Activated CD8-positive, alpha-beta memory T cell treated with anti-CD3 and anti-CD28 coated beads for 48 hours (primary cell): ENCODE results near the gene CCDC154.
"Not testable (repeated sequence)": the region's sequence is repeated elsewhere in the genome, so short reads cannot be mapped to it uniquely, and the experiment has no call there.

Experiments
- DNase-seq, 3 experiments: peaks; one replicate each; pipeline ENCODE4 v3.0.0-alpha.2; 2020; ENCODE audit warnings: low read depth in 2 of 3, low spot score in 2 of 3

Gene CCDC154

GRCh38 chr16:1474796-1475551 is 30.6 kb upstream of the CCDC154 start, which contains the start of gene CLCN7:
Gene CLCN7 (minus strand): TSS chr16:1475028. CDS start chr16:1474974, 54 bp downstream.
- DNase-seq, result peak; percentile 60 to 79 (median 78)

DNA sequence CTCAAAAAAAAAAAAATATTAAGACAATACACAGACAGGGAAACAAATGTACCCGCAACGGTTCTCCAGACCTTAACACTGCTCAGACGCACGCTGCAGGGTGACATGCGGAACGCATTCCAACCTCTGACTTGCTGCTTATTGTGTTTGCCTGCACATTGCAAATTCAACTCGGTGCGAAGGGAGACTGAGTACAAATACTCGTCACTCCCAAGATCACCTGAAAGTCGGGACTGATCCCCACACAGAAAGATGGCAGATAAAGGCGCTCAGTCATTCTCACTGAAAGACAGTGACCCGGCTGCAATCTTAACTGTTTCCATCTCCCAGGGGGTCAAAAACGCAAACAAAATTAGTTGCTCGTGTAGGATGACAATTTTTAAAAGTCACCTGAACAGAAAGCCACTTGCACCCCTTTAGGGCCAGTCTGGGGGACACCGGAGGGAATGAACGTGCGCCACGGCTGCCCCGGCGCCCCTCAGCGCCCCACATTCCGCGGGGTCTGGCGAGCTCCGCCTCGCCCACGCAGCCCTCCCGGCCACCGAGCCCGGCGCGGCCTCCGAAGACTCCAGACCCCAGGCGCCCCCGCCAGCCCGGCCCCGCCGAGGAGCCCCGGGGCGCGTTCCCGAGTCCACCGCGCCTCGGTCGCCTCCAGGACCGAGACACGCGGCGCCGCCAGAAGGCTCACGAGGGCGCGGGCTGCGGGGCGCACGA is 29.9 kb upstream of the CCDC154 start:
- no peak for DNase-seq

DNA sequence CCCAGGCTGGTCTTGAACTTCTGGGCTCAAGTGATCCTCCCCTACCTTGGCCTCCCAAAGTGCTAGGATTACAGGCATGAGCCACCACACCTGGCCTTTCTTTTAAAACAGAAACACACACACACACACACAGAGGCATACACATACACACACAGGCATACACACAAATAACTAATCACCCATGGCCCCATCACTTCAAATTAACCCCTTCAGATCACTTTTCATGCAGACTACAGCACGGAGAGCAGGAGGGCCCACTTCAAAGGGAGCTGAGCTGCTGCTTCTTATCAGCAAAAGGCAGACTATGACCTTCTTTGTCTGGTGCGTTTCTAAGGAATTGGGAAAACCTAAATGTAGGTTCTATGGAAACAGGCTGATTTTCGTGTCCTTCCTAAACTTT is 28.6 kb upstream of the CCDC154 start:
- DNase-seq, result no peak

- DNase-seq, result no peak
These were observed 27.3 kb upstream of the CCDC154 start for GRCh38 chr16:1471569-1472194.

DNA sequence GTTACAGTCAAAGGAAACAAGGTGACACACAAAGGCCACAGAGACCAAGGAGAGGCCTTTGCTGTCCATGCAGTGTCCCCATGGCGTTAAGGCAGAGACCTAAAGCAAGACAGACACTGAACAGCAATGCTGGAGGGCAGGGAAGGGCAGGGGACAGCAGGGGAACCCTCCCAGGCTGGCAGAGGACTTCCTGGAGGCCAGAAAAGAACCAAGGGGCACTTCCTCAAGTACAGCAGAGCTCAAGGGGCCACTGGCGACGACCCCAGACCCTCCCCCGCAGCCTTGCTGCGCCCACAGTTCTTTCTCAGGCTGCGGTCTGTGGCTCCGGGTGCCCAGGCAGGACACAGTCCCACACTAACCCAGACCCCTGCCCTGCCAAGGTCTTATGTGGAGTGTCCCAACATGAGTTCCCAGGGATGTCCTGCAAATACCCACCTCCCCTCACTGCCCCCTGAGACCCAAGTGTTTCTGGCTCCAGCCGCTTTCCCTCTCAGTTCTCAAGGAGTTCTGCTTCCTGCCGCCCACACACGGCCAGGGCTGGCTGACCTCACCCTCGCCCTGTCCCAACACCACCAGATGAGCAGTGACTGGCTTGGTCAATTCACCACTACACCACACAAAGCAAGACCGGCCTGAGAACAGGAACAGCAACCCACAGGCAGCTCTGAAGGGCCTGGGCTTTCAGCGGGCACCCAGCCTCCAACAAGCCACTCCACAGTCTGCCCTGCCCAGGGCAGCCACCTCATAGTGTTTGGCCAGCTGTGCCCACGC is 26.3 kb upstream of the CCDC154 start:
- no peak for DNase-seq

- no peak for DNase-seq
These were observed 25.4 kb upstream of the CCDC154 start for GRCh38 chr16:1469693-1470201.

- DNase-seq, result not testable (repeated sequence)
These were observed 24.8 kb upstream of the CCDC154 start for GRCh38 chr16:1469141-1469540.

DNA sequence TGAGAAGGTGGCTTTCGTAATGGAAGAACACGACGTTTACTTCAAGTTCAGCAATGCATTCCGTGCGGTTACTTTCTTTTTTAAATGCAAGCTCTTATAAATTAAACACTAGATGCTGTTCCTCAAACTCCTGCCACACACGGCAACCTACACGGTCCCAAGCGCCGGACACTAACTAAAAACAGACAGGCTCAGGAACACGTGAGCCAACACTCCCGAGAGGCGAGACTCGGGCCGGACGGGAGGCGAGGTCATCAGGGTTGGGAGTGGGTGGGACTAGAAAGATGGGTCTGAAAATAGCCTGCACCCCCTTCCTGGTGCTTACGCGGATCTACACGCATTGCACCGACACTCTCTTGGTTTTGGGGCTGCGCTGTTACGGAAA is 24.1 kb upstream of the CCDC154 start:
- no peak for DNase-seq

- DNase-seq, result no peak
These were observed 22.7 kb upstream of the CCDC154 start for GRCh38 chr16:1466968-1467521.

- DNase-seq, result no peak
These were observed 21.7 kb upstream of the CCDC154 start for GRCh38 chr16:1466054-1466453.

- no peak for DNase-seq
These were observed 21.2 kb upstream of the CCDC154 start for GRCh38 chr16:1465567-1465915.

DNA sequence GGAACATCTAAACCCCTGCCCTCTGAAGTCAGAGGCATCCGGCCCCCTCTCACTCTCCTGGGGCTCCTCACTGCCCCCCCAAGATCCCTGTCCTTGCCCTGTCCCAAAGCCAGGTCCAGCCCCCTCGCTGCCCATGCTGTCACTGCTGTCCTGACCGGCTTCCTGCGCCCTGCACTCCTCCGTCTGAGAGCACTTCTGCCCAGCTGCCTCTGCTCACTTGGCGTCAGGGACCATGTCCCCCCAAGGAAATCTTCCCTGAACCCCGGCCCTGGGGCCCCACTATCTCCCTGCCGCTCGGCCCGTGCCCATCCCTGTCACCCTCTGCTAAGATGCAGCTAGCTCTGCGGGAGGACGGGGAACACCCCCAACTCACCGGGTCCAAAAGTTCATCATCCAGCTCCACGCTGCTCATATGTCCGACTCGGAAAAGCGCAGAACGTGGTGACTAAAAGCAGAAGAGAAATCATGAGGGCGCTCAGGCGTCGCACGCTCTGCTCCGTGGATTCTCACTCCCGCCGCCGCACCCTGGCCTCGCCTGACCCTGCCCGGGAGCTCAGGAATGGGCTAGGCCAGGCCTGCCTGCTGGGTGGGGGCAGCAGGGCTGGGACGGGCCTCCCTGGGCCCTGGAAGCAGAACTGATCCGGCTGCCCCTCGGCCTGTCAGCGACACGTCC is 20.7 kb upstream of the CCDC154 start:
- no peak for DNase-seq

DNA sequence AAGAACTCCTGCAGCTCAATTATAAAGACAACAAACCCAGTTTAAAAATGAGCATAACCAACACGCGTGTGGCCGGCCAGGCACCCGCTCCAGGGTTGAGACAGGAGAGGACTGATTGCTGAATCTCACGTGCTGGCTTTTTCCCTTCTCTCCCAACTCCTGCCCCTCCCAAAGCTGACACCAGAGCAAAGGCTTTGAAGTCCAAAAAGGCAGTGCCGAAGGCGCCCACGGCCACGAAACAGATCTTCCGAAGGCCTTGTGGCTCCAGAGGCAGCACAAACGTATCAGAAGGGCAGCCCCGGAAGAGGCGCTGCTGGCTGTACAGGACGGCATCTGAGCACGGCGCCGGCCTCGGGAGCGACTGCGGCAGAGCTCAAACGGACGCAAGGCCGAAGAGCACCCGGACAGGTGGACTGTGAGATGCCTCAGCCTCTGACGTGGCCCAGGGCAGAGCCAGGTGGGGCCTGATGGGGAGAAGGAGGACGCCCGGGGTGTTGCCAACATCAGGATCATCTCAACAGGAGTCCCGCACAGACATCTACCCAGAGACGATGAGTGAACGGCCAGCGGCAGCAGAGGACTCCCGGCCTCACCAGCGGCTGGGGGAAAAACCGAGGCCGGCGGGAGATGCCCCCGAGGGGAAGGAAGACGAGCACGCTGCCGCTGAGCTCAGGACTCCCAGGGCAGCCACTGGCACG is 20.0 kb upstream of the CCDC154 start:
- no peak for DNase-seq

DNA sequence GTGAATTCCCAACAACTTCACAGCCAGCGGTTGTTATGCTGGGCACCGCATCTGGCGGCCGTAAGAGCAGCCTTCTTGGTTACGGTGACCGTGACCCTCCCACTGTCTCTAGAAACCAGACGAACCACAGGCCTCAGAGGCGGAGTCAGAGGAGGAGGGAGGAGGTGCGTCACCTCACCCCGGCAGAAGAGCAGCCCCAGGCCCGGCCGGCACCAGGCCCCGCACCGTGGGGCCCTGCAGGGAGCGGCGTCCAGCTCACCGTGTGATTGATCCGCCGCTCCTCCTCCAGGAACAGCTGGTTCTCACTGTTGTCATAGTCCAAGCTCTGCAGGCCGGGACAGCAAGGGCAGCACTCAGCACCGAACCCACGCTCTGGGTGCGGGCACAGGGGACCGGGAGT is 16.8 kb upstream of the CCDC154 start:
- no peak for DNase-seq

GRCh38 chr16:1460602-1461138 is 16.3 kb upstream of the CCDC154 start:
- no peak for DNase-seq

- DNase-seq, result no peak
These were observed 15.6 kb upstream of the CCDC154 start for GRCh38 chr16:1459967-1460366.

- DNase-seq, result no peak
These were observed 14.6 kb upstream of the CCDC154 start for GRCh38 chr16:1458977-1459341.

DNA sequence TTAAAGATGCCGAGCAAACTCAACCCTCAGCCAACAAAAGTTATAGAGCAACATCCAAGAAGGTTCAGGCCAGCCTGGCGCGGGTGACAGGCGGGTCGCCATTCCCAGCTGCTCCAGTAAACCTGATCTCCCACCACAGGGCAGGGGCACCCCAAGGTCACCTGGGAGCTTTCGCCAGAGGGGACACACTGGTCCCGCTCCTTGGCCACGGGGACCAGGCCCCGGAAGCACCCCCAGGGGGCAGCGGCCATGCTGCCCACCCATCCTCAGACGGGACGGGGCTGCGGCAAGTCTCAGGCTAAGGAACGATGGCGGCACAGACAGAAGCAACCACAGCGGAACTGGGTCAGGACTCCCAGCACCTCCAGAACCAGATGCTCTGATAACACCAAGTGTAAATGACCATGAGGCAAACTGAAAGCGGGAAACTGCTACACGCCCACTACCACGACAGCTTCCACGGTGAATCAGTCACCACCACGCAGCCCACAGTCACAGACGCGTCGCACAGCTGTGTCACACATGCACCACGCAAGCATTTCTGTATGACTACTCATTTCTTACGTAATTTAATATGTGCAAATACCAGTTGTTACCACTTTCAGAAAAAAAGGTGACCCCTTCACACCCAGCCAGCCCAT is 14.1 kb upstream of the CCDC154 start:
- peak in 1 of 3 experiments; percentile 17 for DNase-seq
